Activated CD4-positive, CD25-positive, alpha-beta regulatory T cell (primary cell): ENCODE data around the gene ACOX1.

Experiments used
- DNase-seq, 4 experiments: peaks; one replicate each; lab custom pipeline; 2025; lab: John Stamatoyannopoulos, UW

The ACOX1 gene

GRCh38 chr17:75892556-75893224, 86.3 kb downstream of the ACOX1 start:
- DNase-seq = no peak

DNA sequence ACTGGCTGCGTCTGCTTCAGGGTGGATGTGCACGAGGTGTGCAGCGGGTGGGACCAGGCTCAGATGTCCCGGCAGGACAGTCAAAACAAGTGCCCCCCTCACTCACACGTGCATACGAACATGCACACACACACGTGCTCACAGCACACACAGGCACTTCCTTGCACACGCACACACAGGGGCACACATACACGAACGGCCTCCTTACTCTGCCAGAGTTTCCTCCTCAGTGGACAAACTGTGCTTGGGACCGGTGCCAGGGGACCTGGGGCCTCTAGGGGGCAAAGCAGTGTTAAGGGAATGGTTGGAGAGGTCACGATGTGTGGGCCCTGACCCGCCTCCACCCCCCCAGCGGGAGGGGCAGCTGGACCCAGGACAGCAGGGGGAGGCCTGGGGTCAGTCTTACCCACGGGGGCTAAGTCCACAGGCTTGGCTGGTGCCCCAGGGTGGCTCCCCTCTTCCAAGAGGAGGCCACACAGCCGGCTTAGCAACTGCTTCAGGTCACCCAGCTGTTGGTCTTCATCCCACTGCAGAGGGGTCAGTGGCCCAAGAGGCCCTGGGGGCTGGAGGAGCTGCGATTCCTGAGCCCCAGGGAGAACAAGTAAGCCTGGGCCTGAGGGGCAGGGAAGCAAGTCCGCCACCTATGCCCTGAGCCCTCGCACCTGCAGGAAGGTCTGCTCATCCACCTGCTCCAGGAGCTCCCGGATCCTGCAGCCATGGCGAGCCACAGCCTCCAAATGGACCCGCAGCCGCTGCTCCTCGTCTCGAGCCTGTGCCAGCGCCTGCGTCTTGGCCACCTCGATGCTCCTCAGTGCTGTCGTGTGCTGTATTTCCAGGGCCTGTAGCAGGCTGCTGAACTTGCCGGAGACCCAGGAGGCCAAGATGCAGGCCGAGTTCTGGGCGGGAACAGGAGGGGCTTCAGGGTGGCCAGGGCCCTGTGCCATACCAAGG, 87.1 kb downstream of the ACOX1 start:
- DNase-seq = no peak
